Endothelial cell of umbilical vein (primary cell): ENCODE measurements around the gene PRSS57. TPM values are rescaled to one million over a fixed set of nuclear protein-coding genes. Genes with fewer than 3 reads are reported as not detected.
A peak's percentile ranks its signal among the peaks of the same experiment; 100 is the strongest.

Experiments
- BruUV-seq: library from RNA; stranded (reverse); fragments of 400-500 nt; replicated peaks from 2 replicates; lab custom pipeline; 2021; lab: Mats Ljungman, UMichigan
- CTCF ChIA-PET: fragments of 300-600, 350-600 bp; sonication (Branson Sonifier 250); formaldehyde crosslinking; loops from one replicate; lab custom pipeline; 2021; ENCODE audit warnings: antibody characterized with exemption, inconsistent platforms; lab: Charles Lee
- POLR2A ChIA-PET: fragments of 300-600, 350-600 bp; sonication (Branson Sonifier 250); formaldehyde crosslinking; loops from one replicate; lab custom pipeline; 2021; ENCODE audit warnings: antibody characterized with exemption, inconsistent platforms; lab: Charles Lee
- DNase-seq: peaks from one replicate; pipeline ENCODE4 v3.0.0-alpha.2; 2011; ENCODE audit warnings: low read depth, low spot score
- FAIRE-seq: peaks from 2 replicates; lab custom pipeline; 2011; peaks lifted over from hg19 to GRCh38; lab: Jason Lieb, UNC
- H2AFZ ChIP-seq: 2 replicates; pipeline ENCODE4 v1.6.0; 2012; ENCODE audit warnings: low read depth, low read length, control low read depth, inconsistent platforms
- H3K27ac ChIP-seq: 2 replicates; pipeline ENCODE4 v1.5.1; 2011; ENCODE audit warnings: low read depth, mild to moderate bottlenecking, control low read depth, low read length, moderate library complexity; ENCODE audit not compliant: insufficient read depth
- H3K27me3 ChIP-seq, 2 experiments: 2 replicates each; pipeline versions ENCODE4 v1.6.0 to v1.6.1; 2011; ENCODE audit warnings: low read length in 2 of 2, mixed read lengths in 1 of 2; ENCODE audit not compliant: control insufficient read depth in 2 of 2, insufficient read depth in 2 of 2
- H3K36me3 ChIP-seq, 2 experiments: 2 replicates in 1 of 2; 3 replicates in 1 of 2; pipeline ENCODE4 v1.5.1; 2011; ENCODE audit warnings: low read length in 2 of 2, mild to moderate bottlenecking in 1 of 2, moderate library complexity in 1 of 2; ENCODE audit not compliant: control insufficient read depth in 2 of 2, insufficient read depth in 2 of 2; ENCODE audit errors: extremely low read depth in 1 of 2
- H3K4me1 ChIP-seq: 3 replicates; pipeline ENCODE4 v1.5.1; 2011; ENCODE audit warnings: mild to moderate bottlenecking, low read length; ENCODE audit not compliant: control insufficient read depth, insufficient read depth; ENCODE audit errors: extremely low read depth
- H3K4me2 ChIP-seq: 2 replicates; pipeline ENCODE4 v1.6.1; 2011; ENCODE audit warnings: low read length, control low read depth, mixed read lengths; ENCODE audit not compliant: insufficient read depth
- H3K4me3 ChIP-seq, 3 experiments: fragments of 200-600 bp in 1 of 3; sonication (generic), shearing (Covaris generic) in 1 of 3; replicated peaks in 1 of 3; 2 replicates each; pipeline ENCODE4 v1.5.1; 2011 to 2016; ENCODE audit warnings: control low read depth in 3 of 3, low read length in 3 of 3, mild to moderate bottlenecking in 2 of 3, inconsistent platforms in 1 of 3, low read depth in 1 of 3, moderate library complexity in 1 of 3; ENCODE audit not compliant: insufficient read depth in 1 of 3
- H3K79me2 ChIP-seq: 2 replicates; pipeline ENCODE4 v1.6.0; 2012; ENCODE audit warnings: low read length, inconsistent platforms; ENCODE audit not compliant: control insufficient read depth, insufficient read depth
- H3K9ac ChIP-seq: replicated peaks from 2 replicates; pipeline ENCODE3; 2011; ENCODE audit warnings: low read length, control low read depth; ENCODE audit not compliant: insufficient read depth; ENCODE audit errors: extremely low read depth
- H3K9me1 ChIP-seq: replicated peaks from 3 replicates; pipeline ENCODE4 v1.6.0; 2011; ENCODE audit warnings: mild to moderate bottlenecking, low read length; ENCODE audit not compliant: control insufficient read depth, insufficient read depth; ENCODE audit errors: extremely low read depth
- H3K9me3 ChIP-seq: replicated peaks from 2 replicates; pipeline ENCODE4 v1.5.1; 2012; ENCODE audit warnings: low read length, inconsistent platforms; ENCODE audit not compliant: control insufficient read depth, insufficient read depth
- H4K20me1 ChIP-seq: replicated peaks from 2 replicates; pipeline ENCODE3; 2011; ENCODE audit warnings: mild to moderate bottlenecking, low read length; ENCODE audit not compliant: control insufficient read depth, insufficient read depth; ENCODE audit errors: extremely low read depth
- CTCF ChIP-seq, 2 donors: IDR thresholded peaks; 1 replicate in 1 of 2; 2 replicates in 1 of 2; pipeline ENCODE4 v1.5.1; 2011; ENCODE audit warnings: low read length in 2 of 2, mild to moderate bottlenecking in 2 of 2, moderate library complexity in 2 of 2, control low read depth in 1 of 2, inconsistent platforms in 1 of 2, low read depth in 1 of 2; ENCODE audit not compliant: insufficient read depth in 1 of 2; ENCODE audit errors: extremely low read depth in 1 of 2
- EZH2 ChIP-seq: IDR thresholded peaks from 2 replicates; pipeline ENCODE4 v1.6.1; 2012; ENCODE audit warnings: borderline replicate concordance, low read depth, mild to moderate bottlenecking, moderate library complexity, low read length, inconsistent platforms; ENCODE audit not compliant: severe bottlenecking
- FOS ChIP-seq: IDR thresholded peaks from 2 replicates; pipeline ENCODE4 v1.6.1; 2011; ENCODE audit warnings: mild to moderate bottlenecking, low read length, moderate library complexity, borderline replicate concordance; ENCODE audit not compliant: insufficient read depth
- GATA2 ChIP-seq: IDR thresholded peaks from 2 replicates; pipeline ENCODE4 v1.7.0; 2011; ENCODE audit warnings: low read depth, mild to moderate bottlenecking, moderate library complexity, mixed read lengths, low read length; ENCODE audit not compliant: insufficient read length, insufficient read depth
- JUN ChIP-seq: IDR thresholded peaks from 2 replicates; pipeline ENCODE4 v1.6.1; 2011; ENCODE audit warnings: borderline replicate concordance, low read depth; ENCODE audit not compliant: insufficient read length, insufficient read depth
- MAX ChIP-seq: IDR thresholded peaks from 2 replicates; pipeline ENCODE4 v1.6.1; 2011; ENCODE audit not compliant: insufficient read depth, insufficient read length
- MYC ChIP-seq: IDR thresholded peaks from one replicate; pipeline ENCODE4 v1.6.1; 2011; ENCODE audit warnings: mild to moderate bottlenecking, low read depth, low read length
- POLR2A ChIP-seq: IDR thresholded peaks from 2 replicates; pipeline ENCODE4 v1.6.1; 2012; ENCODE audit warnings: low read depth, mild to moderate bottlenecking, control low read depth, low read length
- POLR2AphosphoS5 ChIP-seq: IDR thresholded peaks from 2 replicates; pipeline ENCODE4 v1.6.1; 2012; ENCODE audit warnings: low read depth, mild to moderate bottlenecking, control low read depth, low read length, moderate library complexity; ENCODE audit not compliant: insufficient read depth
- dilution Hi-C: fragments of 300-500 bp; cut with MboI; formaldehyde crosslinking; loops from one replicate; pipeline ENCODE4 v1.15.0; 2019; ENCODE audit warnings: low sequenced_read_pairs; ENCODE audit not compliant: extremely low pct_ligation_motif_present
- intact Hi-C: fragments of 100-400 bp; cut with micrococcal nuclease; formaldehyde crosslinking; loops from one replicate; pipeline ENCODE4 v1.10.0; 2022
- polyA plus RNA-seq, 4 experiments: library from polyadenylated mRNA; depleted of rRNA in 3 of 4; stranded (reverse) in 3 of 4; unstranded in 1 of 4; fragments of >200 nt; gene quantifications; 2 replicates each; pipeline versions ENCODE4 v1.2.1 to v1.2.3, GENCODE V29; 2011 to 2012; ENCODE audit warnings: missing spikeins in 1 of 4
- total RNA-seq: library from RNA; stranded (reverse); gene quantifications from 2 replicates; pipeline ENCODE4 v1.2.3, GENCODE V29; 2021

The PRSS57 gene
- total and polyA plus RNA-seq, 2 donors (not counting 3 experiments of a cell fraction or from before 2014, with no cell fraction given): not detected

DNA sequence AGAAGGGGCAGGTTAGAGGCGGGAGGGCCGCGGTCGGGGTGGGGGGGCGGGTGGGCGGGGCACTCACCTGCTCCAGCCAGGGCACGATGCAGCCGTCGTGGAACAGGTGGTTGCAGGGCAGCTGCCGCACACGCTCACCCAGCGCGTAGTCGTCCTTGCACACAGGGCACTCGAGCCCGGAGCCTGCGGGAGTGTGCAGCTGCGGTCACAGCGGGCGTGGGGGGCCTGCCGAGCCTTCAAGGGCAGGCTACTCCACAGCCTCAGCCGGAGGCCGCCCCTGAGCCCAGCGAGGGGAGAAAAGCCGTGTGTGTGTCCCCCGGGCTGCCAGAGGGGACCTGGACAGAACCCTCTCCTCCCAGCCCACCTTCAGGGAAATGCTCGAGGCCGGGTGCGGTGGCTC lies 46.9 kb downstream of the PRSS57 start:
- no peaks in the 10 kb centered on the region for H4K20me1 ChIP-seq
- H2AFZ ChIP-seq: no peak overlapping the region
- DNase-seq (no peak), FAIRE-seq (no peak)
- H3K9ac ChIP-seq: no peak overlapping the region
- ChIA-PET CTCF (no interaction called here), POLR2A (no interaction called here)
- H3K4me1 ChIP-seq: no peaks in the 10 kb centered on the region
- H3K36me3 ChIP-seq: peaks cover 8 to 21% of the 10 kb centered on the region in 2 experiments
- dilution Hi-C loops: no loop called here
- H3K4me3 ChIP-seq: no peak overlapping the region
- H3K79me2 ChIP-seq: peaks cover 12% of the 10 kb centered on the region
- no peaks in the 10 kb centered on the region for H3K9me3 ChIP-seq
- H3K27me3 ChIP-seq: no peaks in the 10 kb centered on the region
- intact Hi-C loops: no loop called here
- no peak for TF ChIP-seq JUN
- TF ChIP-seq EZH2: no peak
- TF ChIP-seq GATA2: no peak
- no TSS peak for BruUV-seq
- no peak overlapping the region for H3K4me2 ChIP-seq
- no peaks in the 10 kb centered on the region for H3K9me1 ChIP-seq
- no peak overlapping the region for H3K27ac ChIP-seq

DNA sequence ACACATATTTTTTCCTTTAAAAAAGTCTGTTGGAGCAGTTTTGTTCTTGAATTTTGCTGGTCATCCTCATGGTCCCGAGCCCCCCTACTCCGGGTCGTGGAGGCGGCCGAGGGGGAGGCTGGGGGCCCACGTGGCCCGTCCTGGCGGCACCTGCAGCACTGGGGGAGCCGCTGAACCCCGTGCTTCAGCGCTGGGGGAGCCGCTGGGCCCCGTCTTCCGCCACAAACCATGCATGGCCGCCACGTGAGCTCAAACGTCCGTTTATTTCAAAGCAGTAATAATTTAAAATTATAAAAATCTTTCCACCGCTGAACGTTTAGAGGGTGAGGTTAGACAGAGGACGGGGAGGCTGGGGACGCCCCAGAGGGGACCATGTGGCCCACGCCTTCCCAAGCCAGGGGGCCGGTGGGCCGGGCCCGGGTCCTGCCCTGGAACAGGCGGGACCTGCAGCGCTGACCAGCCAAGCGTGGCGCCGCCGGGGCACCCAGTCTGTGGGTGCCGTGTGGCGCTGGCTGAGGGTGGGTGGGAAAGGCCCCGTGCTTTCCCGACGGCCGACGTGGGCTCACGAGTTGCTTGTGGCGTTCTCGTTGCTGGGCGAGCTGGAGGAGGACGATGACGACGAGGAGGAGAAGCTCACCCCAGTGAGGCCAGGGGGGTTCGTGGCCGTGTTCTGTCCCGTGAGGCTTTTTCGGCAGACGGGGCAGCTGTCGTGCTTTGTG lies 47.5 kb downstream of the PRSS57 start:
- Histone ChIP-seq H3K4me3 (no peak overlapping the region), H4K20me1 (no peaks in the 10 kb centered on the region), H3K27me3 (no peaks in the 10 kb centered on the region), H3K9ac (no peak overlapping the region), H3K4me1 (no peaks in the 10 kb centered on the region), H3K36me3 (peaks cover 8 to 20% of the 10 kb centered on the region in 2 experiments), H2AFZ (no peak overlapping the region), H3K79me2 (peaks cover 6% of the 10 kb centered on the region), H3K4me2 (no peak overlapping the region), H3K9me3 (no peaks in the 10 kb centered on the region), H3K27ac (no peak overlapping the region), H3K9me1 (no peaks in the 10 kb centered on the region)
- ChIA-PET CTCF (no interaction called here), POLR2A (no interaction called here)
- dilution Hi-C loops (no loop called here), intact Hi-C loops (no loop called here)
- FAIRE-seq (no peak), DNase-seq (no peak)
- TF ChIP-seq EZH2: no peak
- TF ChIP-seq FOS: no peak
- TF ChIP-seq POLR2AphosphoS5: no peak
- no peak for TF ChIP-seq CTCF (IDR thresholded peaks at IDR 0.05; ENCODE audit: extremely low read depth in 1 of 2, insufficient read depth in 1 of 2, low read depth in 1 of 2, low read length in 2 of 2)
- no peak for TF ChIP-seq MYC
- no peak for TF ChIP-seq MAX
- no peak for TF ChIP-seq GATA2
- TF ChIP-seq POLR2A: no peak
- TF ChIP-seq JUN: no peak
- BruUV-seq: TSS peak; percentile 68
